ENCODE measurements around the gene HSD17B1. TPM values are rescaled to one million over a fixed set of nuclear protein-coding genes. Genes with fewer than 3 reads are reported as not detected.

The HSD17B1 gene
- total and polyA plus RNA-seq, 2 donors (not counting 3 experiments of a cell fraction or from before 2014, with no cell fraction given), result 0.22 to 1.0 TPM

DNA sequence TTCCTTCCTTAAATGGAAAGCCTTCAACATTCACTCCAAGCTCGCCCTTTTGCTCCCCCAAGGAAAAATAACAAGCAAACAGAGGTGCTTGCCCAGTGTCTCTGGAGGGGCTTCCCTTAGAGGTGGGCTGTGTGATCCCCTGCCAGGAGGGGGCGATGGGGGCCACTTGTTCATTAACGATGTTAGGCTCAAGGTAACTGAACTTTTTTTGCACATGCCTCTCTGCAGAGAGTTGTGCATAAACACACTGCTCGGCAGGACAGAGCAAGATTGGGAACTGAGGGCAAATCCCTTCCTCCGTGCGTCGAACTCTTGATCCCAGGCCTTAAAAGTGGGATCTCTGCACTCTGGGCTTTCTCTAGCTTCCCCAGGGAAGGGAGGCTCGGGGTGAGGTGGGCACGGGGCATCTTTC is 32.2 kb upstream of the HSD17B1 start:
- BruUV-seq (replicated peaks), result TSS peak; percentile 65
- Histone ChIP-seq H2AFZ (ENCODE audit: low read depth, low read length) (no peak overlapping the region), H3K36me3 (ENCODE audit: control insufficient read depth in 2 of 2, extremely low read depth in 1 of 2, insufficient read depth in 2 of 2, low read length in 2 of 2) (no peaks in the 10 kb centered on the region), H3K9me1 (replicated peaks; ENCODE audit: control insufficient read depth, extremely low read depth, insufficient read depth, low read length) (no peaks in the 10 kb centered on the region), H3K4me3 (replicated peaks in 1 of 3; ENCODE audit: insufficient read depth in 1 of 3, low read depth in 1 of 3, low read length in 3 of 3) (no peak overlapping the region), H3K4me2 (ENCODE audit: insufficient read depth, low read length) (peak overlapping the region; percentile 48), H4K20me1 (replicated peaks; ENCODE audit: control insufficient read depth, extremely low read depth, insufficient read depth, low read length) (no peaks in the 10 kb centered on the region), H3K27ac (ENCODE audit: insufficient read depth, low read depth, low read length) (peak overlapping the region; percentile 100), H3K27me3 (ENCODE audit: control insufficient read depth in 2 of 2, insufficient read depth in 2 of 2, low read length in 2 of 2) (no peaks in the 10 kb centered on the region), H3K9me3 (replicated peaks; ENCODE audit: control insufficient read depth, insufficient read depth, low read length) (no peaks in the 10 kb centered on the region), H3K4me1 (ENCODE audit: control insufficient read depth, extremely low read depth, insufficient read depth, low read length) (peaks cover 58% of the 10 kb centered on the region), H3K9ac (replicated peaks; ENCODE audit: extremely low read depth, insufficient read depth, low read length) (peak overlapping the region; percentile 97), H3K79me2 (ENCODE audit: control insufficient read depth, insufficient read depth, low read length) (no peaks in the 10 kb centered on the region)
- FAIRE-seq (no peak), DNase-seq (ENCODE audit: low read depth, low spot score) (no peak)
- TF ChIP-seq JUN (IDR thresholded peaks at IDR 0.05; ENCODE audit: borderline replicate concordance, insufficient read depth, insufficient read length, low read depth), result no peak
- TF ChIP-seq, protein P1, sequence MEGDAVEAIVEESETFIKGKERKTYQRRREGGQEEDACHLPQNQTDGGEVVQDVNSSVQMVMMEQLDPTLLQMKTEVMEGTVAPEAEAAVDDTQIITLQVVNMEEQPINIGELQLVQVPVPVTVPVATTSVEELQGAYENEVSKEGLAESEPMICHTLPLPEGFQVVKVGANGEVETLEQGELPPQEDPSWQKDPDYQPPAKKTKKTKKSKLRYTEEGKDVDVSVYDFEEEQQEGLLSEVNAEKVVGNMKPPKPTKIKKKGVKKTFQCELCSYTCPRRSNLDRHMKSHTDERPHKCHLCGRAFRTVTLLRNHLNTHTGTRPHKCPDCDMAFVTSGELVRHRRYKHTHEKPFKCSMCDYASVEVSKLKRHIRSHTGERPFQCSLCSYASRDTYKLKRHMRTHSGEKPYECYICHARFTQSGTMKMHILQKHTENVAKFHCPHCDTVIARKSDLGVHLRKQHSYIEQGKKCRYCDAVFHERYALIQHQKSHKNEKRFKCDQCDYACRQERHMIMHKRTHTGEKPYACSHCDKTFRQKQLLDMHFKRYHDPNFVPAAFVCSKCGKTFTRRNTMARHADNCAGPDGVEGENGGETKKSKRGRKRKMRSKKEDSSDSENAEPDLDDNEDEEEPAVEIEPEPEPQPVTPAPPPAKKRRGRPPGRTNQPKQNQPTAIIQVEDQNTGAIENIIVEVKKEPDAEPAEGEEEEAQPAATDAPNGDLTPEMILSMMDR (IDR thresholded peaks at IDR 0.05; ENCODE audit: extremely low read depth in 1 of 2, insufficient read depth in 1 of 2, low read depth in 1 of 2, low read length in 2 of 2), result peak; percentile 24 to 48
- no peak for TF ChIP-seq POLR2AphosphoS5 (IDR thresholded peaks at IDR 0.05; ENCODE audit: insufficient read depth, low read depth, low read length)
- TF ChIP-seq, protein P2, sequence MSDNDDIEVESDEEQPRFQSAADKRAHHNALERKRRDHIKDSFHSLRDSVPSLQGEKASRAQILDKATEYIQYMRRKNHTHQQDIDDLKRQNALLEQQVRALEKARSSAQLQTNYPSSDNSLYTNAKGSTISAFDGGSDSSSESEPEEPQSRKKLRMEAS (IDR thresholded peaks at IDR 0.05; ENCODE audit: insufficient read depth, insufficient read length), result no peak
- dilution Hi-C loops (cut with MboI; ENCODE audit: extremely low pct_ligation_motif_present, low sequenced_read_pairs), result loop anchor here (25.0 kb wide), 1 partner anchor 183 kb away; no protein-coding TSS in a partner anchor
- intact Hi-C loops (cut with micrococcal nuclease), result loop anchor here (10.0 kb wide), 2 partner anchors 386 to 496 kb away; partner anchors contain the start of gene NKIRAS2
- ChIA-PET CTCF (interaction anchor here (0.9 to 5.4 kb wide), 14 partner anchors 10 to 336 kb away, joined by 3 to 190 read pairs (median 4); partner anchors contain the start of genes CAVIN1, NAGLU and STAT3), POLR2A (interaction anchor here (0.9 to 4.5 kb wide), 8 partner anchors 16 to 208 kb away, joined by 4 to 38 read pairs (median 6); partner anchors contain the start of genes CAVIN1, NAGLU and STAT3)
